RCC 7860 (cell line): ENCODE measurements around the gene SPAG16.

Experiments
- DNase-seq: peaks from one replicate; pipeline ENCODE4 v3.0.0-alpha.2; 2015; ENCODE audit warnings: low spot score
- FAIRE-seq: peaks from 2 replicates; lab custom pipeline; 2012; peaks lifted over from hg19 to GRCh38; lab: Jason Lieb, UNC

The SPAG16 gene

DNA sequence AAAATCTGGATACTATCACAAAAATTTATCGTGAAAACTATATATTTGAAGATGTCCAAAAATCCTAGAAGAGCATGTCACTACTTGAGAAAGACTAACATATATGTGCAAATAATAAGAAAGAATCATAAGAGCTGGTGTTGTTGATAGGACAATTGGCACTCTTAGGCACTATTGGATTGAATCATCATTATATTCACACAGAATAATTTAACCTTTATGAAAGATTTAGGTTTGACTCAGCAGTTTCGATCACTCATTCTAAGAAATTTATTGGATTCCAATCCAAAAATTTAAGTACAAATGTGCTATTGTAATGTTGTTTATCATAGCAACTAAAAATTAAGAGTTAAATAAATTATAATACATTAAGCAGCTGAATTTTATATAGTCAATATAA, 503.6 kb downstream of the SPAG16 start:
- DNase-seq: no peak
- FAIRE-seq: no peak

DNA sequence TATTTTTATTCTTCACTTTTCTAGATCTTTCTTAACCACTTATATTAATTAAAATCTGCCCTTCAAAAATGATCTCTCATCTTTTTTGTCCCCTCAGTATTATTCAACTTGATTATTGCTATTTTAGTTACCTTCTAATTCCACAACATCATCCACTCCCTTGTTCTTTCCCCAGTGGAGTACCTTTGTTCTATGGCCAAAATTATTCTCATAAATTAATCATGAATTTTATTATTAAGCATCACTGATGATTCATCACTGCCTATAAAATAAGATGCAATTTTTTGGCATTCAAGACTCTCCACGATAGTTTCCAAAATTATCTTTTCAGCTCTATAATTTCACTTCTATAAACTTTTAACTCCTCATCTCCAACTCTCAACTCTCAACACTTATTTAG, 505.7 kb downstream of the SPAG16 start:
- no peak for DNase-seq

DNA sequence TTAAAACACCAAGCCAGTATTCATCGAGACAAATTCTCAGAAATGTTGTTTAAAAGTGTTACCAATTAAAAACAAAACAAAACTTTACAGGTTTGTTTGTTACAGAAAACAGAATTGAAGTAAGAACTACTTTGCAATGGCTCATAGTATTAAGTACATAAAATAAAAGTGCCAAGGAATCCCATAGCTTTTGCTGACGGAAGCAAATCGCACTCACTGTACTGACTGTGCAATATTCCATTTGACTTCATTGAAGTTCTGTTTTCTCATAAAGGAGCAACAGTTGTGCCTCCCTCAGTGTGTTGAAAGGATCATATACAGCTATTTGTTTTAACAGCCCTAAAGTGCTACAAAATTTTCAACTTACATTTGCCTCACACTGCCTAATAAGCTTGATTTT, 507.8 kb downstream of the SPAG16 start:
- DNase-seq (no peak), FAIRE-seq (no peak)

More for the DNA sequence above, 505.7 kb downstream of the SPAG16 start:
- FAIRE-seq: no peak

DNA sequence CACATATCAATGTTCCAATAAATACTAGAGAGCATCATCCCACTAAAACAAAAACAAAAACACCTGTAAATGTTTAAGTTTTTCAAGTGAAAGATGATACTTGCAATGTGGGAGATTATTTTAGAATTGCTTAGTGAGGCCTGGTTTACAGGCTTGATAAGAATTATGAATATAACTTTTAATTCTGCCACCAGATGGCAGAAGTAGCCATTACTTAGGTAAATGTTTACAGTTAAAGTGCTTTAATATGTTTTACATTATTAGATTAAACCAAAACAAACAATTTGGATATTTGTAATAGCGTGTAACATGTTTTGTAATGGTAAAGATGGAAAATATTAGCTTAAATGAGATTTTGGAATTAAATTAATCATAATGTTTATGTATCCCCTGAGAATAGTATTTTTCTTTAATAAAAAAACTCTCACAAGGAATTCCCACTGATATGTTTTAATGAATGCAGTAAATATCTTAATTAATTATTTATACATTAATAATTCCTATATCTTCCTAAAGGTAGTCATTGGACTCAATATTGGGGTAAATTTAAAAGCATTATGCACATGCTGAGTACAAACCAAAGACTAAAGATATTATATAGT, 522.0 kb downstream of the SPAG16 start:
- DNase-seq (no peak), FAIRE-seq (peak; percentile 78)

DNA sequence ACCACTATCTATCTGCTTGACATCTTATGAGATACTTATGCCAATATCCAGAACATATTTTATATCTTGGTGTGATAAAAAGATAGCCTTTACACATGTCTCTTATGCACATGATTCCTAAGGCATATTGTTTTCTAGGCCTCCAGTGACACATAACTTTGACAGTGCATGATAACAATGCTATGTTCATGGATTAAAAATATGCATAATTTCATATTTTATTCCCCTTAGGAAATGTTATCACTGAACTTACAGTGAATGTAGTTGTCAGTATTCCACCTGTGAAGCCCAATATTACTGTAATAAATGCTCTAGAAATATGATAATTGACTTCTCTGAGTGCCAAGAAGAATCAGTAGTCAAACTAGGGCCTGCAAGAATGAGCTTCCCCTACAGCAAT, 532.3 kb downstream of the SPAG16 start:
- FAIRE-seq: no peak
- DNase-seq: no peak

DNA sequence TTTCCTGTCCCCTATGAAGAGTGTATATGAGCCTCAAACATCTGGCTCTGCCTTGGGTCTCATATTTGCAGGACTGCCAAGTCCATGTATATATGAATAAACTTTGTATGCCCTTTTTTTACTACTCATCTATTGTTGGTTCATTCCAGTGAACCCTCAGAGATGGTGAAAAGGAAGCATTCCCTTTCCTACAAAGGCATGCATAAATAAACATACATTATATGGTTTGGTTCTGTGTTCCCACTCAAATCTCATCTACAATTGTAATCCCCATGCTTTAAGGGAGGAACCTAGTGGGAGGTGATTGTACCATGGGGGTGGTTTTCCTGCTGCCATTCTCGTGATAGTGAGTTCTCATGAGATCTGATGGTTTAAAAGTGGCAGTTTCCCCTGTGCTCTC, 534.2 kb downstream of the SPAG16 start:
- FAIRE-seq: no peak
- DNase-seq: no peak

DNA sequence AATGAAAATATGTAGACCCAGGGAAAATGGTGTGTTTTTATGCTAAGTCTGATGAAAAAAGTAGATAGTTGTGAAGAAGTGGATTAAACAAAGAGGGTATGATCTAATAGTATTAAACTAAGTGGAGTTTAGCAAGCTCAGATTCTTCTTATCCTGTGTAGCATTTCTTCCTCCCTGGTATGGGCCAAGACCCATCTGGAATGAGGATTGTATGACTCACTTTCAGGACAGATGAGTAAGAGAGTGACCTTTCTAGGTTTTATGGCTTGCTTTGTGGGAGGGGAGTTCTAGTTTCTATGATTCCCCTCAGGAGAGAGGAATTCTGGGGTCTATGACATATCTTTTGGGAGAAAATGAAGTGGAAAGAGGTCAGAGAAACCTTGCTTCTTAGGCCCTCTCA, 550.1 kb downstream of the SPAG16 start:
- FAIRE-seq (peak; percentile 67), DNase-seq (peak; percentile 61)

DNA sequence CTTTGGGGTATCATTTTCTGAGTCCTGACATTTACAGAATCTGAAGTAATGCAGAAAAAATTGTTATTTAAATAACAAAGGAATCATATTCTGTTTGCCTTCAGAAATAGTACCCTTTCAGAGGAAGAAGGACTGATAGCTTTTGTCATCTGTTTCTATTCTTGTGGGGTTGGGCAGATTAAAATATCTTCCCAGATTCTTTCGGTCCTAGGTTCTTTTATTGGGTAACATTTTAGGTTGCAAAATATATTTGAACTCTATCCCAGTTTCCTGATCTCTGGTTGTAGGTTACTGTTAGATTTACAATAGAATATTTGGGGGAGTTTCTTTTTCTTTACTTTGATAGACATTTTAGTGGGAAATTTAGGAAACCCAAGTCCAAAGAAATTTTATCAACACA, 550.5 kb downstream of the SPAG16 start:
- FAIRE-seq (no peak), DNase-seq (no peak)

DNA sequence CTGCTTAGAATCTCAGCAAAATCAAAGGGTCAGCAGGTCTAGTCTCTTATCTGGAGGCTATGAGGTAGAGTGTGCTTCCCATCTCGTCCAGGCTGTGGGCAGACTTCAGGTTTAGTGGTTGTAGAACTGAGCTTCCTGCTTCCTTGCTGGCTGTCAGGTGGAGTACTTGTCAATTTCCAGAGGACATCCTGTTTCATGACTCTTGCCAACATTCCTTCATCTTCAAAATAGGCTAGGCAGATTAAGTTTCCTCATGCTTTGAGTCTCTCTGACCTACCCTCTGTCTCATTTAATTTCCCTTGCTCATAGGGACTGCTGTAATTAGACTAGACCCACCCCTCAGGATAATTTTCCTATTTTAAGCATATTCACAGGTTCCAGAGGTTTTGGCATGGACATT, 562.6 kb downstream of the SPAG16 start:
- FAIRE-seq (no peak), DNase-seq (no peak)

DNA sequence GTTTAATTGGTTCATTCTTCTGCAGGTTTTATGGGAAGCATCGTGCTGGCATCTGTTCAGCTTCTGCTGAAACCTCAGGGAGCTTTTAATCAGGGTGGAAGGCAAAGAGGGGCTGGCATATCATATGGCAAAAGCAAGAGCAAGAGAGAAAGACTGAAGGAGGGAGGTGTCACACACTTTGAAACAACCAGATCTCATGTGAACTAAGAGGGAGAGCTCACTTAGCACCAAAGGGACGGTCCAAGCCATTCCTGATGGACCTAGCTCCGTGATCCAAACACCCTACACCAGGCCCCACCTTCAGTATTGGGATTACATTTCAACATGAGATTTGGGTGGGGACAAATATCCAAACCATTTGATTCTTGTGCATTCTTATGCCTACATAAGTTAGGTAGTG, 563.1 kb downstream of the SPAG16 start:
- FAIRE-seq: no peak
- DNase-seq: no peak

DNA sequence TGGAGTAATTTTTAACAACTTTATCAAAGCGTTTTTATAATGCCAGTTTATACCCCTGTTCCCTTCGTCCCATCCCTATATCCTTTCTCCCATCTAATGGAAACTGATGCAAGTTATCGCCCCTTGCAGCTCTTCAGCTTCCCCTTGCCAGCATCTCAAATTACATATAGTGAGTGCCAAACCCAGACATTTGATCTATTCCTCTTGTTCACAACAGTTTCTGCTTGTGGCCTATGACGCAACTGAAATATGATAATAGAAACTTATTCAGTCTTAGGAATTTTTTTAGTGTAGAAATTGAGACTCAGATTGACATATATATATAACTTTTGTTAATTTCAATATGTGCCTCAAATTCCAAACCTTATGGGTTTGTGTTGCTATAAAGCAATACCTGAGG, 564.4 kb downstream of the SPAG16 start:
- DNase-seq: no peak
- FAIRE-seq: no peak

DNA sequence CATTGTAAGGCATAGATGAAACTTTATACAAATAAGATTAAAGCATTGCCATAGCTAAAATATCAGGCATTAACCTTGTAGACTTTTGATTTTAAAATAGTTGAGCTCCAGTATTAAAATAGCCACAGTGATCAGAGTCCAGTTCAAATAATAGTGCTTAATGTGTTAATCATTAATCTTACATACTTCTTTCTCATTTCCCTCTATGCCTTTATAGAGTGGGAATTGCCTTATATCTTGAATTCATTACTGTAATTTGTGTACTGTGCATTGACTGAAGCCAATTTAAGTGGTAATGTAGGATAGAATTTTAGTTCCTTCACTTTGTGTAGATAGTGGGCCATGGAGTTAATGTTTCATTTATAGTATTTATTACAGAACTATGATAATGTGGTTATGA, 577.4 kb downstream of the SPAG16 start:
- peak; percentile 45 for FAIRE-seq
- no peak for DNase-seq

DNA sequence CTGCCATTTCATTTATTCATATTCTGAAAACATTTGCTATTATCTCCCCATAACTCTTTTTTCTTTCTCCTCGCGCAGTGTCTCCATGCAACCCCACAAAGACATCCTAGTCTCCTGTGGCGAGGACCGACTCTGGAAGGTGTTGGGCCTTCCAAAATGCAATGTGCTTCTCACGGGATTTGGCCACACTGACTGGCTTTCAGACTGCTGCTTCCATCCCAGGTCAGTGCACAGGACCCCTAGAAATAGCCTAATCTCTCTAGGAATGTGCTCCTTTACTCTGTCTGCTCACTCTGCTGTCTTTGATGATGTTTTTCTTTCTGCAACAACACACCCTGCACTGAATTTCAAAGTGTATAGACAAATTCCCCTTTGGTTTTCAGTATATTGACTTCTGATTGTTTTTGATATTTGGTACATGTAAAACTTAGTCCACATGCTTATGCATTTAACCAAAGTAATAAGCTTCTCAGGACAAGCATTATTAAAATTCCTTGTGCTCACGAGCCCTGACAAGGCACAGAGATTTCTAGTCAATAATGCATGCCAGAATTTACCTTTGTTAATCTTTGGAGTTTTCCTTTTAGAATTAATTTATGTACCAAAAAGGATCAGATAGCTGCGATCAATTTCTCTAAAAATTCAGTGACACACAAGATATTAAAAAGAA, 578.3 kb downstream of the SPAG16 start:
- FAIRE-seq (no peak), DNase-seq (no peak)

DNA sequence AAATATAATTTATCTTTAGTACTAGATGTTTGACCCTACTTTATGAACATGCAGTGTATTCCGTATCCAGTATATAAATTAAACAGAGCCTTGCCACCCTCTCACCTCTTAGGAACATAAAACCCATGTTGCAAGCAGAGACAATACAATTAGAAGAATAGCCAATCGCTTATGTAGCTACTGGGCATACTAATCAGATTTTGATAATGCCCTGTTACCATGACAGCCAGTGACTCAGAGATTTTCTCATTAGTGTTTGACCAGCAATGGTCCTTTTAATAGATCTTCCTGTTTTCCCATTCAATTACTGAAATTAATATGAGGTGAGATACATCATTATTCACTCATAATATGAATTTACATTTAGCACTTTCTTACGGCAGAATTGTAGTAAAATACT, 579.3 kb downstream of the SPAG16 start:
- FAIRE-seq (no peak), DNase-seq (no peak)

DNA sequence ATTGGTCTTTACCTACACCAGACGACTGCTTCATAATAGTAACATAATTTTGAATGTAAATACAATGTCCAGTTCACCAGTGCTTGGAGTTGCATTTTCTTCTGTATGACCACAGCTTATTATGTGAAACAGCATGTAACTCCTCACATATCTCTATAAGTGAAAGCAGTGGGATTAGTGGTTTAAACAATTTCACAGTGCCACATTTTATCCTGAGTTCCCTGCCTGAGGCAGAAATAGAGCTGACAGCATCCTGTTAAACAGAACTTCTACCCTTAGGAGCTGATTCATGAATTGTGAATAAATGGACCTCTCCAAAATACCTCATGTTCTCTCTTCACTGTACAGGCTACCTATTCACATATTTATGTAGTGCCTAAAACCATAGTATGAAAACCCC, 584.3 kb downstream of the SPAG16 start:
- FAIRE-seq: no peak
- DNase-seq: no peak

DNA sequence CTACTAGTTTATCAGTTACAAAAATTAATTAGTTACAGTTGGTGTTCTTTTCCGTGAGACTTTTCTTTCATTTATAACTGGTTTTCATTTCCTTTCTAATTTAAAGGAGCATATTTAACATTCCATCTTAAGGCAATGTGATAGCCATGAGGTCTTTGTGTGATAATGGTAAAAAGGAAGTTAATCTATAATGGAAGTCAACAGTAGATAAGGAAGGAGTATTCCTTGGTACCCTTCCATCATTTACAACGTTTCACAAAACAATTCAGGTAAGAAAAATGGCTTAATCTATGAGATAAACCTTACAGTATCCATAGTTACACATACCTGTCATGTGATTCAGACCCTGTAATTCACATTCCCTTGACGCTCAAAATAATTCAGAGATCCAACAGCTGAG, 601.2 kb downstream of the SPAG16 start:
- FAIRE-seq (no peak), DNase-seq (no peak)

DNA sequence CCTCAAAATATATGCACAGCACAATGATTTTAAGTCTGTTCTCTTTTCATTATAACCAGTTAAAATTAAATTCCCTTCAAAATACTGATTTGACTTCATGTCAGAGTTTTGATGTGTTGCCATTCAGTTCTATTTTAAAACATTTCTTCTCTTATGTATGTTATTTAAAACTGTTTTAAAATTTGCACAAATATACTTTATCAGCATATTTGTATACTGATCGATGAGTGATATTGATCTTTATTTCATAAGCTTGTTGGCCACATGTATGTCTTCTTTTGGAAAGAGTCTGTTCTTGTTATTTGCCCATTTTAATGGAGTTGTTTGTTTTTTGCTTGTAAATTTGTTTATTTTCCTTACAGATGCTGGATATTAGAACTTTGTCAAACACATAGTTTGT, 630.2 kb downstream of the SPAG16 start:
- FAIRE-seq (no peak), DNase-seq (no peak)

DNA sequence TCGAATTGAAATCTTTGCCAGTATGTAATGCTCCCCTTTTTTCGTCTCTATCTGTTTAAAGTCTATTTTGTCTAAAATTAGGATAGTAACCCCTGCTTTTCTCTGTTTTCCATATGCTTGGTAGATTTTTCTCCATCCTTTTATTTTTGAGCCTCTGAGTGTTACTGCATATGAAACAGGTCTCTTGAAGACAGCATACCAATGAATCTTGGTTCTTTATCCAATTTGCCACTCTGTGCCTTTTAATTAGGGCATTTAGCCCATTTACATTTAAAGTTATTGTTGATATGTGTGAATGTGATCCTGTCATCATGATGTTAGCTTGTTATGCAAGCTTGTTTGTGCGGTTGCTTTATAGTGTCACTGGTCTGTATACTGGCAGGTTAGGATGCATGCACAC, 635.8 kb downstream of the SPAG16 start:
- FAIRE-seq (no peak), DNase-seq (no peak)

DNA sequence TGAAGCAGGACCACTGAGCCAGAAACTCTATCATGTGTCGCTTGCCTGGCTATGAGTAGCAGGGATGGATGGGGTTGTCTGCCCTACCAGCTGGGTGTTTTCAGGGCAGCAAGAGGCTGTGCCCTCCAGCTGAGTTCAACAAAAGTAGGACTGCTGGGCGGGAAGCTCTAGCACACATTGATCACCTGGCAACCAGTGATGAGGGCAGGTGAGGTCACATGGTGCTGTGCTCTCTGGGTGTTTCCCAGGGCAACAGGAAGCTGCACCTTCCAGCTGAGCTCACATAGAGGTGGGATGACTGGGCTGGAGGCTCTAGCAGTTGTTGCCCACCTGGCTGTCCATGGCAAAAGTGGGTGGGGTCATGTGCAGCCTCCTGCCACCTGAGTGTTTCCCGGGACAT, 639.3 kb downstream of the SPAG16 start:
- DNase-seq (no peak), FAIRE-seq (no peak)

DNA sequence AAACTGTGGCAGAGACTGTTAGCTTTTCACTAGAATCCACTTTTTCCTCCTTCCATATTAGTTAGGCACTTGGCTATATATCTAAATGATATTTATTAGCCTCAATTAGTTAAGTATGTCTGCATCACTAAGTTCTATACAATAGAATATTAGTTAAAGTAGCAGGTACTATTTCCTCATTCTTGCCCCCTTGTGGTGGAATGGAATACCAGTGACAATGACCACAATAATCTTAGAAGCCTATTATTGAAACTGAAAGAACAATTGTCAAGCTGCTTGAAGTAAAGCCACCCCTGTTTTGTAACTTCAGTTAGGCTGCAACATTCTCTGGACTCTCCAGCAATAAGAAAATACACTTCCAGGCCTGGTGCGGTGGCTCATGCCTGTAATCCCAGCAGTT, 650.3 kb downstream of the SPAG16 start:
- no peak for FAIRE-seq
- no peak for DNase-seq

DNA sequence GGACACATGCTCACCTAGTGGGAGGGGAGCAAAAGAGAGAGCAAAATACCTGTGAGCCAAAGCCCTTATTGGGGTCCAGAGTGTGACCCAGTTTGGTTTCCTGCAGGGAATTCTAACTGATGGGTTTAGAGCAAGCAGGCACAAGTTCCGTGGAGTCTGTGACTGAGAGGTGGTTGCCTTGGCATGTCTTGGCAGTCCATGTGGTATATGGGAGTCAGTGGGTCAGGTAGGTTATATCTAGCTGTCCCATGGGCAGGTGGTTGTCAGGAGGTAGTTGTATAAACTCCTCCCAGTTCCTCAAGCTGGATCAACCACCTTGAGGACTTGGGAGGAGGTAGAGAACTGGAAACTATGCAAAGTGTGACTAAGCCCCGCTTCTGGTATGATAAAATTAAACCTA, 673.8 kb downstream of the SPAG16 start:
- FAIRE-seq (no peak), DNase-seq (no peak)

DNA sequence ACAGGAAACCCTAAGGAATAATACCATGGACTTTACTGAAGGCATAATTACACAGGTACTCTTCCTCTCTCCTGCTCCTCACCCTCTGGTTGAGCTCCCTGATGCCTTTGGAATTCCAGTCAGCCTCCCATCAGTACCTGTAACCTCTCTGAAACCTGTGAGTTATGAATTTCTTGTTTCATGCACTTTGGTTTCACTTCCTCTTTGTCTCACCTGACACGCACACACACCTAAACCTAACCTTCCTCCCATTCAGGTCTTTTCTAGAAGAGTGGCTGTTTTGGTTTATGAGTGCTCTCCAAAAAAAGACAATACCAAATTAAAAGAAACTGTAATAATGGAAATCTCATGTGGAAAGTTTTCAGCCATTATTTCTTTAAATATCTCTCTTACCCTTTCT, 675.3 kb downstream of the SPAG16 start:
- no peak for FAIRE-seq
- DNase-seq: no peak

DNA sequence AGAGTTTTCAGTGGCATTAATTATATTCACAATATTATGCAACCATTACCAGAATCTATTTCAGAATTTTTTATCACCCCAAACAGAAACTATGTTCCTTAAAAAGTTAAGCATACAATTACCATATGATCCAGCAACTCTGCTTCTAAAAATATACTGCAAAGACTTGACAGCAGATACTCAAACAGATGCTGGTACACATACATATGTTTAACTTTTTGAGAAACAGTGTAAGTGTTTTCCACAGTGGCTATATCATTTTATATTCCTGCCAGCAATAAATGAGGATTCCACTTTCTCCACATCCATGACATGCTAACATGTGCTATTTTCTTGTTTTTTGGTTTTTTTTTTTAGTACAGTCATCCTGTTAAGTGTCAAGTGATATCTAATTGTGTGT, 687.3 kb downstream of the SPAG16 start:
- DNase-seq: no peak
- FAIRE-seq: no peak
